ENCODE data around the gene PPP6R3. TPM values are rescaled to one million over a fixed set of nuclear protein-coding genes. Genes with fewer than 3 reads are reported as not detected.

PPP6R3 gene
- total and polyA plus RNA-seq, 10 of the 15 experiments (the other 5 are each of a cell fraction or from before 2014, with no cell fraction given) = 12.4 to 123 (median 74.1) TPM

DNA sequence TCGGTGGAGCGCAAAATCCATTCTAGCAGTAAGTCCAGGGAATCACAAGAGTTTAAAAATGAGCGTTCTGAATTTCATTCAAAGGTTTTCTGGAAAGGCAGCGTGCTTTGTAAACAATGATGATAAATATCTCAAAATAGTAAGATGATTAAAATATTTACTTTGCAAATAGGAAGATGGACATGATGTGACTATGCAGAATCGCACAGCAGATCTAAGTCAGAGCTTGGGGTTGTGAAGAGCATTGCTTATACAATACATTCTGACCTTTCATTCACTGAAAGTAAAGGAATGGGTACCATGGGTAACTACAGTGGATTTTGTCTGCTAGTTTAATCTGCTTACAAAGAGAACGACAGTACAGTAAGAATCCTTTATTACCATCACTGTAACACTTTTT is 77.5 kb downstream of the PPP6R3 start:
- DNase-seq (ENCODE audit: low read depth, low spot score) = no peak
- no TSS peak for BruUV-seq (replicated peaks)
- Histone ChIP-seq H4K20me1 (ENCODE audit: control insufficient read depth, insufficient read depth) (peaks cover 3% of the 10 kb centered on the region; the same call in 1 of the 2 replicates), H3K9ac (ENCODE audit: control insufficient read depth, insufficient read depth, low read length) (no peak overlapping the region), H3K4me3 (no peak overlapping the region), H3K27me3 (replicated peaks in 1 of 2; ENCODE audit: control insufficient read depth in 2 of 2, insufficient read depth in 2 of 2, low read length in 1 of 2) (no peaks in the 10 kb centered on the region), H3K79me2 (ENCODE audit: control insufficient read depth, insufficient read depth, low read length) (peaks cover 2% of the 10 kb centered on the region), H3K36me3 (ENCODE audit: control insufficient read depth in 2 of 2, insufficient read depth in 2 of 2, low read length in 1 of 2) (peaks cover 11 to 13% of the 10 kb centered on the region in 2 experiments), H3K4me2 (ENCODE audit: control insufficient read depth, insufficient read depth) (no peak overlapping the region), H3K9me3 (replicated peaks; ENCODE audit: control insufficient read depth, insufficient read depth, low read length) (no peaks in the 10 kb centered on the region), H3K27ac (ENCODE audit: control insufficient read depth, insufficient read depth) (no peak overlapping the region), H2AFZ (ENCODE audit: control insufficient read depth, low read depth, low read length) (no peak overlapping the region), H3K4me1 (ENCODE audit: control insufficient read depth, insufficient read depth, low read length) (no peaks in the 10 kb centered on the region)
- FAIRE-seq = no peak
- CTCF ChIA-PET = interaction anchor here (0.9 kb wide), 1 partner anchor 28 kb away, joined by 3 read pairs; no protein-coding TSS in a partner anchor
- no peak for ATAC-seq
- in situ Hi-C loops (cut with MboI) = no loop called here
- SMC1A ChIA-PET (ENCODE audit: uncharacterized antibody, unreplicated experiment) = interaction anchor here (1.6 kb wide), 1 partner anchor 10 kb away, joined by 6 read pairs; no protein-coding TSS in a partner anchor
- WGBS (ENCODE audit: insufficient coverage, insufficient replicate concordance, low lambda C conversion rate, missing lambda C conversion rate) = 84% methylated on average over 6 of the region's 6 CpGs
- no peak for TF ChIP-seq CBX3 (IDR thresholded peaks at IDR 0.05; ENCODE audit: borderline replicate concordance, low read depth)
- TF ChIP-seq POLR2AphosphoS5 (IDR thresholded peaks at IDR 0.05; ENCODE audit: low read length) = no peak
- TF ChIP-seq CHD1 (IDR thresholded peaks at IDR 0.05; ENCODE audit: low read depth, low read length) = no peak
- no peak for TF ChIP-seq BACH1 (IDR thresholded peaks at IDR 0.05; ENCODE audit: borderline replicate concordance)
- no peak for TF ChIP-seq IKZF1 (conservative IDR thresholded peaks at IDR 0.05)
- no peak for TF ChIP-seq RELA (IDR thresholded peaks at IDR 0.05; ENCODE audit: borderline replicate concordance, partially characterized antibody)
- no peak for TF ChIP-seq ZZZ3 (IDR thresholded peaks at IDR 0.05; ENCODE audit: control insufficient read depth, insufficient read length, low read depth)
- no peak for TF ChIP-seq PAX5 (IDR thresholded peaks at IDR 0.05; ENCODE audit: borderline replicate concordance, low read depth, low read length)
- no peak for TF ChIP-seq RBBP5 (conservative IDR thresholded peaks at IDR 0.05)
- no peak for TF ChIP-seq MYB (IDR thresholded peaks at IDR 0.05; ENCODE audit: borderline replicate concordance, low read depth, low read length)
- RAD21 ChIA-PET (ENCODE audit: unreplicated experiment) = interaction anchor here (0.5 kb wide), 1 partner anchor 78 kb away, joined by 3 read pairs; the partner anchor contains the start of gene PPP6R3
- intact Hi-C loops (cut with micrococcal nuclease; ENCODE audit: unreplicated experiment) = no loop called here
- POLR2A ChIA-PET = no interaction called here
